Vagina (tissue), 2 donors: ENCODE measurements around the gene RFX7. TPM values are rescaled to one million over a fixed set of nuclear protein-coding genes. Genes with fewer than 3 reads are reported as not detected.

Source experiments
- DNase-seq, 2 donors: peaks; one replicate each; pipeline ENCODE4 v3.0.0-alpha.2; 2017; ENCODE audit errors: extremely low spot score in 2 of 2
- H3K27ac ChIP-seq: fragments of 200-600 bp; sonication (generic); one replicate; pipeline ENCODE4 v1.5.1; 2019
- H3K27me3 ChIP-seq: fragments of 200-600 bp; sonication (generic); one replicate; pipeline ENCODE4 v1.5.1; 2019
- H3K36me3 ChIP-seq, 2 donors: fragments of 200-600 bp; sonication (generic); one replicate each; pipeline ENCODE4 v1.5.1; 2017 to 2019
- H3K4me1 ChIP-seq: fragments of 200-600 bp; sonication (generic); one replicate; pipeline ENCODE4 v1.5.1; 2019
- H3K4me3 ChIP-seq, 2 donors: fragments of 200-600 bp; sonication (generic); 1 replicate in 1 of 2; 2 replicates in 1 of 2; pipeline ENCODE4 v1.5.1; 2016 to 2019
- H3K9me3 ChIP-seq: fragments of 200-600 bp; sonication (generic); one replicate; pipeline ENCODE4 v1.5.1; 2019
- CTCF ChIP-seq, 3 experiments: fragments of 450-650 bp in 2 of 3; fragments of 200-600 bp in 1 of 3; sonication (generic) in 1 of 3; IDR thresholded peaks; one replicate each; pipeline ENCODE4 v1.5.1; 2017 to 2019; ENCODE audit warnings: antibody characterized with exemption in 3 of 3, mild to moderate bottlenecking in 2 of 3, moderate library complexity in 2 of 3
- POLR2A ChIP-seq, 2 donors: fragments of 450-650 bp; IDR thresholded peaks; one replicate each; pipeline ENCODE4 v1.6.1; 2017; ENCODE audit warnings: antibody characterized with exemption in 2 of 2, mild to moderate bottlenecking in 2 of 2, moderate library complexity in 2 of 2
- POLR2AphosphoS5 ChIP-seq, 2 donors: sonication (generic); formaldehyde crosslinking; IDR thresholded peaks; one replicate each; pipeline ENCODE4 v1.9.0; 2017; ENCODE audit warnings: antibody characterized with exemption in 2 of 2, mild to moderate bottlenecking in 2 of 2, low read depth in 1 of 2; ENCODE audit not compliant: insufficient read depth in 1 of 2
- intact Hi-C: fragments of 100-400 bp; cut with DNase I; formaldehyde crosslinking; loops from one replicate; pipeline ENCODE4 v1.15.1; 2023
- total RNA-seq: library from RNA; depleted of rRNA; stranded (reverse); fragments of >200 nt; gene quantifications from one replicate; pipeline ENCODE4 v1.2.3, GENCODE V29; 2016

The RFX7 gene
- total RNA-seq, 1 donor from 2014 or later = 15.5 TPM

GRCh38 chr15:56049577-56049976 lies 194.1 kb downstream of the RFX7 start:
- intact Hi-C loops = no loop called here
- Histone ChIP-seq H3K4me1 (peaks cover 11% of the 10 kb centered on the region), H3K36me3 (no peaks in the 10 kb centered on the region), H3K4me3 (no peak overlapping the region), H3K27ac (no peak overlapping the region), H3K27me3 (no peaks in the 10 kb centered on the region), H3K9me3 (no peaks in the 10 kb centered on the region)
- no peak for TF ChIP-seq CTCF (IDR thresholded peaks at IDR 0.05)
- DNase-seq = no peak

GRCh38 chr15:56047354-56047753 lies 196.3 kb downstream of the RFX7 start:
- H3K27me3 ChIP-seq = no peaks in the 10 kb centered on the region
- DNase-seq = no peak
- no peak overlapping the region for H3K4me3 ChIP-seq
- no peaks in the 10 kb centered on the region for H3K36me3 ChIP-seq
- peaks cover 16% of the 10 kb centered on the region for H3K4me1 ChIP-seq
- no peak for TF ChIP-seq CTCF (IDR thresholded peaks at IDR 0.05)
- no peak for TF ChIP-seq POLR2A (IDR thresholded peaks at IDR 0.05)
- no peak for TF ChIP-seq POLR2AphosphoS5 (IDR thresholded peaks at IDR 0.05; ENCODE audit: insufficient read depth in 1 of 2, low read depth in 1 of 2)
- H3K27ac ChIP-seq = no peak overlapping the region
- H3K9me3 ChIP-seq = no peaks in the 10 kb centered on the region
- intact Hi-C loops = no loop called here

GRCh38 chr15:56045068-56045748 lies 198.5 kb downstream of the RFX7 start:
- no peaks in the 10 kb centered on the region for H3K27me3 ChIP-seq
- peak overlapping the region; percentile 36 for H3K27ac ChIP-seq
- no peak overlapping the region for H3K4me3 ChIP-seq
- peaks cover 19% of the 10 kb centered on the region for H3K4me1 ChIP-seq
- DNase-seq = no peak
- TF ChIP-seq CTCF (IDR thresholded peaks at IDR 0.05) = no peak
- no peak for TF ChIP-seq POLR2A (IDR thresholded peaks at IDR 0.05)
- no peak for TF ChIP-seq POLR2AphosphoS5 (IDR thresholded peaks at IDR 0.05; ENCODE audit: insufficient read depth in 1 of 2, low read depth in 1 of 2)
- intact Hi-C loops = no loop called here
- no peaks in the 10 kb centered on the region for H3K36me3 ChIP-seq
- H3K9me3 ChIP-seq = no peaks in the 10 kb centered on the region

- H3K27ac ChIP-seq = no peak overlapping the region
- no peaks in the 10 kb centered on the region for H3K36me3 ChIP-seq
- no peak for DNase-seq
- H3K4me3 ChIP-seq = no peak overlapping the region
- intact Hi-C loops = no loop called here
- H3K27me3 ChIP-seq = no peaks in the 10 kb centered on the region
- H3K4me1 ChIP-seq = peaks cover 25% of the 10 kb centered on the region
- TF ChIP-seq POLR2A (IDR thresholded peaks at IDR 0.05) = no peak
- TF ChIP-seq POLR2AphosphoS5 (IDR thresholded peaks at IDR 0.05; ENCODE audit: insufficient read depth in 1 of 2, low read depth in 1 of 2) = no peak
- TF ChIP-seq CTCF (IDR thresholded peaks at IDR 0.05) = no peak
- H3K9me3 ChIP-seq = no peaks in the 10 kb centered on the region
These were observed 200.4 kb downstream of the RFX7 start for GRCh38 chr15:56042982-56043980.

GRCh38 chr15:56042498-56042897 lies 201.2 kb downstream of the RFX7 start:
- no peaks in the 10 kb centered on the region for H3K36me3 ChIP-seq
- peaks cover 25% of the 10 kb centered on the region for H3K4me1 ChIP-seq
- intact Hi-C loops = no loop called here
- no peaks in the 10 kb centered on the region for H3K27me3 ChIP-seq
- DNase-seq = no peak
- H3K27ac ChIP-seq = no peak overlapping the region
- no peak overlapping the region for H3K4me3 ChIP-seq
- no peaks in the 10 kb centered on the region for H3K9me3 ChIP-seq
- no peak for TF ChIP-seq POLR2AphosphoS5 (IDR thresholded peaks at IDR 0.05; ENCODE audit: insufficient read depth in 1 of 2, low read depth in 1 of 2)
- TF ChIP-seq POLR2A (IDR thresholded peaks at IDR 0.05) = no peak
- no peak for TF ChIP-seq CTCF (IDR thresholded peaks at IDR 0.05)
